NCI-H510A (cell line): ENCODE data around the gene MARK3.
"Not testable (repeated sequence)": the region's sequence is repeated elsewhere in the genome, so short reads cannot be mapped to it uniquely, and the experiment has no call there.

Source experiments
- DNase-seq: peaks from one replicate; lab custom pipeline; 2025; lab: John Stamatoyannopoulos, UW

Gene MARK3

GRCh38 chr14:103492156-103492925, 107.1 kb downstream of the MARK3 start:
- no peak for DNase-seq

DNA sequence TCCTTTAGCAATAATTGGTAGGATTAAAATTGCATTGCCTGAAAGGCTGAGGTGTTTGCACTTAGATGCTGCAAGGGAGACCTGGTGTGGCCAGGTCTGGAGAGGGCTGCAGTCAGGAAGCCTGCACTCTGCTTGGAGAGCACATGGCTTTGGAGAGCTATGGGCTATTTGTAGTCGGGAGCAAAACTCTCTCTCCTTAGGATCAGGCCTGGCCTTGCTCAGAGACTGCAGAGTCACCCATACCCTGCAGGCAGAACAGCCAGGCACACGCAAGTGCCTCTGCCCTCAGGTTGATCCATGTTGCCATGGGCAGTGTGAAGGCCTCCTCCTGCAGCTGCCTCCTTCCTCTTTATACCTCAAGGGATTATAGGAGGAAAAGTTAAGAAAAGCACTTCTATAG, 110.6 kb downstream of the MARK3 start:
- no peak for DNase-seq

GRCh38 chr14:103496776-103497175, 111.6 kb downstream of the MARK3 start:
- DNase-seq, result no peak

GRCh38 chr14:103499709-103500108, 114.5 kb downstream of the MARK3 start:
- DNase-seq, result no peak

DNA sequence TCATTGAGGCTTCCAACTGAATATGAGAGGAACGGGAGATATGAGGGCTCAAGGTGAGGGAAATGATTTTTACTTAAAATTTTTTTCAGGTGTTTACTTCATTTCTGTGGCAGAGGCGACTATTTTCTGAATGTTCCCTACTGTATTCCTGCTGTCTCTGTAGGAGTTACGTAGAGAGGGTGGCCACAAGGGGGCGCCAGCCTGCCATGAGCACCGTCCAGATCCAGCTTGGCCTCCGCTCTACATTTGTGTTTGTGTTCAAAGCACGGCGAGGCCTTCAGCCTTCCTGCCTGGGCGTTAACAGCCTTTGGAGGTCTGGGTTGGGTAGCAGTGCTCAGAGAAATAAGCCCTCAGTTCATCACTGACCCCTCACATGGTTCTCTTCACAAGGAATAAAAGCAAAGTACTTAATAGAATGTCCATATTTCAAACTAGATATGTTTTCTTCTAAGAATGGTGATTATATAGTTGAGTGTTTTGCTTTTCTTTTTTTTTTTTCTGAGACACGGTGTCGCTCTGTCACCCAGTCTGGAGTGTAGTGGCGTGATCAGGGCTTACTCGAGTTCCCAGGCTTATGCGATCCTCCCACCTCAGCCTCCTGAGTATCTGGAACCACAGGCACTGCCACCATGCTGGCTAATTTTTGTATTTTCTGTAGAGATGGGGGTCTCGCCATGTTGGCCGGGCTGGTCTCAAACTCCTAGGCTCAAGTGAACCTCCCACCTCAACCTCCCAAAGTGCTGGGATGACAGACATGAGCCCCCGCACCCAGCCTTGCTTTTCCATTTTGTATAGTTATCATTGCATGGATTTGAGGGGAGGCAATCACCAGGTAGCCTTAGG, 115.2 kb downstream of the MARK3 start:
- peak; percentile 75 for DNase-seq

DNA sequence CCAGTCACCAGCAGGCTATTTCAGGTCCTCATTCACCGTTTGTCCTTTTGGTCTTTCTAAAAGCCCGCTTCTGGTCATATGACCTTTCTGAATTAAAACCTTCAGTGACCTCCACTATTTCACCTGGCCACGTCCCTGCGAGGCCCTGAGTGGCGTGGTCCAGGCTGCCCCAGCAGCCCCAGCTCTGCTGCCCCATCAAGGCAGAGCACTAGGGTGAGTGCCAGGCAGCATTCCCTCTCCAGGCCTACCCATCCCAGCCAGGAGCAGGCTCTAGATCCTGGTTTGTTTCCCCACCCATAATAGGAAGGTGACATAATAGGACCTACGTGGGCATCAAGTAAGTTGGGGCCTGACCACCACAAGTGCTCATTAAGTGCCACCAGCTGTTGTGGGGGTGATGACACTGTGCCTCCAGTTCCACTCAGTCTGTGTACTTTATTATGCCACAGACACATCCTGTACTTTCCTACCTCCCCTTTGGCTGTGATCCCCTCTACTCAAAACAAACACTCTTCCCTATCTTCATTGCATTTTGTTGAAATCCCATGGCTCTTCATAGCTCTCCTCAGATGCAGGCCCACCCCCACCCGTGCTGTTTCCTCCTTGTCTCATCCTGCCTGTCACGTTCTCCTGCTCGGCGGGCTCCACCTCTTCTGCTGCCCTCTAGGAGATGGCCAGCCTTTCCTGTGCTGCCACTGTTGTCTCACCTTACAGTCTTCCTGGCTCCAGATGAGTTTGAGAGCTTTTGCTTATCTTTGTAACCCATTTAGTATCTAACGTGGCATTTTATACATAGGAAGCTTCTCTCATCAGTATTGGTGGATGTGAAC, 116.0 kb downstream of the MARK3 start:
- DNase-seq, result no peak

DNA sequence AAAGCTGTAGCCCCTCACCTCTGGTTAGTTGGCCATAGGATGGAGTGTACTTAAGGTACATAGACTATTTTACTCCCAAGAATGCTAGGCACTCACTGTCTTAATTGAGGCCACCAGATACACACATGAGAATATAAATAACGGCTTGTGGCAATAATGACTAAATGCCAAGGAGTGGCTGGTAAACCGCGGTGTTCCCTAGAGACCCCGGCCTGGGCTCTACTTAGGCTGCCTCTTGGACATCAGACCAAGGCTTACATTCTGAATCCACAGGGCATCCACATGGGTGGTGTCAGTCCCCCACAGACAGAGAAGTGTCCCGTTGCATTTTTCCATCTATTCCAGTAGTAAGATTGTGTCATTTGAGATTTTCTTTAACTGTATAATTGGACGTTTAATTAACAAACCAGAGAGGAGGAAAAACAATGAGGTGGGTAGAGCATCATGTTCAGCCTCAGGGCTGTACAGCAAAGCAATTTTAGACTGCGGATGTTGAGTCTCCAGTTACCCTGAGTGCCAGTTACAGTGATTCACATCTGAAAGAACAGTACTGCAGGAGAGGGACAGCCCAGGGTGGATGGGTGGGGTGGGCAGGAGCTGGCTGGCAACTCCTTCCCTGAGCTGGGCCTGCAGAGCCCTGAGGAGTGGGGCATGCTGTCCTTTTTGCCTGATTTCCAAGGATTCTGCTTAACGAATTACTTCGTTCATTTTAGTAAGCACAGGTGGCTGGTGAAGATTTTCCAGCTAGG, 116.9 kb downstream of the MARK3 start:
- no peak for DNase-seq

DNA sequence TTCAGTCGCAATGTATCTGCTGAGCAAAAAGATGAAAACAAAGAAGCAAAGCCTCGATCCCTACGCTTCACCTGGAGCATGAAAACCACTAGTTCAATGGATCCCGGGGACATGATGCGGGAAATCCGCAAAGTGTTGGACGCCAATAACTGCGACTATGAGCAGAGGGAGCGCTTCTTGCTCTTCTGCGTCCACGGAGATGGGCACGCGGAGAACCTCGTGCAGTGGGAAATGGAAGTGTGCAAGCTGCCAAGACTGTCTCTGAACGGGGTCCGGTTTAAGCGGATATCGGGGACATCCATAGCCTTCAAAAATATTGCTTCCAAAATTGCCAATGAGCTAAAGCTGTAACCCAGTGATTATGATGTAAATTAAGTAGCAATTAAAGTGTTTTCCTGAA, 117.7 kb downstream of the MARK3 start:
- no peak for DNase-seq

DNA sequence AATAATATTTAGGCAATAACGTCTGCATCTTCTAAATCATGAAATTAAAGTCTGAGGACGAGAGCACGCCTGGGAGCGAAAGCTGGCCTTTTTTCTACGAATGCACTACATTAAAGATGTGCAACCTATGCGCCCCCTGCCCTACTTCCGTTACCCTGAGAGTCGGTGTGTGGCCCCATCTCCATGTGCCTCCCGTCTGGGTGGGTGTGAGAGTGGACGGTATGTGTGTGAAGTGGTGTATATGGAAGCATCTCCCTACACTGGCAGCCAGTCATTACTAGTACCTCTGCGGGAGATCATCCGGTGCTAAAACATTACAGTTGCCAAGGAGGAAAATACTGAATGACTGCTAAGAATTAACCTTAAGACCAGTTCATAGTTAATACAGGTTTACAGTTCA, 118.1 kb downstream of the MARK3 start:
- no peak for DNase-seq

DNA sequence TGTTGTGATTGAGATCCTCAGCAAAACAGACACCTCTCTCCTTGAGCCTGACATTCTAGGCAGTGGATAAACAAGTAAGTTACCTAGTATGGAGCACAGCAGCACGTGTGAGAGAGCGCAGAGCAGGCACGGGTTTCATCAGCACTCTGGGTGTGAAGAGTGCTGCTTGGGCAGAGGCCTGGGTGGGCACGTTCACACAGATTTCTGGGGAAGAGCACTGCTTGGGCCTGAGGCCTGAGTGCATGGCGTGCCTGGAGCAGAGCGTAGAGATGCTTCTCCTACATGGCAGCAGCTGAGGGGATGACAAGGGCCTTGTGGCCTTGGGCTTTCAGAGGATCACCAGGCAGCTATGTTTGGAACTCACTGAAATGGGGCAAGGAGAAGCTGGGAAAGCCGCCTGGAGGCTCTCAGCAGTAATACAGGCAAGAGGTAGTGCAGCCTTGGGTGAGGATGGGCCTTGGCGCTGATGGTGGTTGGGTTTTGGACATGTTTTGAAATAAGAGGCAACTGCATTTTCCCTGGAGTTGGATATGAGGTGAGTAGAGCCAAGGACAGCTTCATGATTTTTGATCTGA, 119.9 kb downstream of the MARK3 start:
- DNase-seq, result no peak

DNA sequence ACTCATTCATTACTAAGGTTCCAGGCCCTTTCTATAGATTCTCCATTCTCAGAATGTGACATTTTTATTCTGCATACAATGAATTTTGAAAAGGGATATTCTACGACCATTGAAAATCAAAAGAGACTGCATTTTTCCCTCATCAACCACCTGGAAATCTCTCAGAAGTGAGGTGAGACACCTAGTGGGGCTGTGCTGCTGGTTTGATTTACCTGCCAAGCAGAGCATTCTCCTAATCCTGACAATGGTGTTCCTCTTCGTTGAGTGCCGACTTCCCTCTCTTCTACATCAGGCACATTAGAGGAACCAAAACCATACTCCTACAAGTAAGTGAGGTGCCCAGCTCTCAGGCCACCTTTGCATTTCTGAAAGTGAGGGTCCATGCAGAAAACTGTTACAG, 122.5 kb downstream of the MARK3 start:
- DNase-seq, result no peak

GRCh38 chr14:103508521-103509329, 123.5 kb downstream of the MARK3 start:
- no peak for DNase-seq

GRCh38 chr14:103509864-103510723, 124.9 kb downstream of the MARK3 start:
- no peak for DNase-seq

DNA sequence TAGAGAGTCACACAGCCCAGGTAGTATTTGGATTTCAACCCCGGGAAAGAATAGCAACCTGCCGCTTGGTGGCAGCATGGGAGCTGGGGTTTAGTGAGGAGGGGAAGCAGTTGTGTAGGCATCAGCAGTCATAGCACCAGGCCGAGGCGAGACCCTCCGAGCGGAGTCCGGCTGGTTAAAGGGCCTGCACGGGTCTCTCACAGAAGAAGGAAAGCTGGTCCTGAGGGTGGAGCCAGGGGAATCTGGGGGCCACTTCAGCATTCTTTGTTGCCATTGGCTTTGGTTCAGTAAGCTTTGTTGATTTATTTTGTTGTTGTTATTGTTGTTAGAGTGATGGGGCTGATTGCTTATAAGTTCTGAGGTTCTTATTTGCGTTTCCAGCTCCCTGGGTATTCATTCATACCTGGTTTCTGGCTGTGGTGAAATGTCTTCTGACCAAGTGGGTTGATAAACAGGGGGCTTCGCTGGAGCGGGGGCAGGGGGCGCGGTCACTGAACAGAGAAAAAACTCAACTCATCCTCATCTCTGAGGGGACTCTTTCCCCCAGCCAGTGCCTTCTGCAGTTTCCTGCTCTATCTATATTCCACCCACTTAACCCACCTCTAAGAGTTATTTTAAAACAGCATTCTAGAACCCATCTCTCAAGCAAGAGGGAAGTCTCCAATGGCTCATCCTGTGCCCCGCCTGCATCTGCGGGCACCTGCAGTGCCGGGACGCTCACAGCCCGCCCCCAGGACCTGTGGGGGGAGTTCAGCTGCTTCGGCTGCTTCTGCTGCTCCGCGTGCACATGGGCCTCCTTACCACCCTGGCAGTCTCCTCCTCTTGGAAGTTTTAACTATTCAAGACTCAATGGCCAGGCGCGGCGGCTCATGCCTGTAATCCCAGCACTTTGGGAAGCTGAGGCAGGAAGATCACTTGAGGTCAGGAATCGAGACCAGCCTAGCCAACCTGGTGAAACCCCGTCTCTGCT, 125.8 kb downstream of the MARK3 start:
- no peak for DNase-seq

- DNase-seq, result not testable (repeated sequence)
Observed at GRCh38 chr14:103512180-103512579, 127.0 kb downstream of the MARK3 start.

DNA sequence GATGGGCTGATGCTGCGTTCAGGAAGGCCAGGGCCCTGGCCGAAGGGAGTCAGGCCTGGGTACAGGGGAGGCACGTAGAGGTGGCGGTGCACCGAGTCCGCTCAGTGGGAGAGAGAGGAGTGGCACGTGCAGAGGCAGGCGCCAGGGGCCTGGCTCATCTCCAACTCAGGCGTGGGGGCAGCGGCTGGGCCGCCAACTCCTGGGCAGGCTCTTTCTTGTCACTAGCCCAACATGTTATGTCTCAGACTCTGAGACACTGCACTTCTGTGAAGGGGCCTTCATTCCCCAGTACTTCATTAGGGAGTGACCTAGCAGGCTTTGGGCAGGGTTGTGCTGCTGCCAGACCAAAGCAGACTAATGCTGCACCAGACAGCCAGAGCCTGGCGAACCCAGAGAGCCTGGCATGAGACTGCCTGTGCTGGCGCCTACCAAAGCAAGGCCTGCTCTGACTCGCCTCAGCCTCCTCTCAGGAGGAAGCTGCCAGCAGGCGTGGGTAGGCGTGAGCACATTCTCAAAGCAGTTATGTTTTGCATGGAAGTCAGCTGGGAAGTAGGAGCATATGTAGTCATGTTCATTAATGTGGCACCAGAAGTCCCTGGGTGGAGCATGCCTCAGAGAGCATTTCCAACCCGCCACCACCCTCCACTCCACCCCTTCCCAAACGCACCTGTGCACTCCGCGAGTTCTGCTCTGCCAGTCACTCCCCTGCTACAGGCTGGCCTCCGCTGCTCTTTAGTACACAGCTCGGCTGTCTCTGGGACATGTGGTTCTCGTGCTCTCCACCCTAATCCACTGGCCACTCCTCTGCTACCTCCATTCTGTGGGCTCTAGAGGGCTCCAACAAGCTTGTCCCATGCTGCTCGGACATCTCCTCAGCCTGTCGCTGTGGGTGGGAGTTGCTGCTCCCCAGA, 127.7 kb downstream of the MARK3 start:
- no peak for DNase-seq
